ENCODE results near the gene GAB4. TPM values are rescaled to one million over a fixed set of nuclear protein-coding genes. Genes with fewer than 3 reads are reported as not detected.
"Not testable (repeated sequence)": the region's sequence is repeated elsewhere in the genome, so short reads cannot be mapped to it uniquely, and the experiment has no call there.

Gene GAB4
- total RNA-seq, 1 experiment from 2014 or later: not detected

DNA sequence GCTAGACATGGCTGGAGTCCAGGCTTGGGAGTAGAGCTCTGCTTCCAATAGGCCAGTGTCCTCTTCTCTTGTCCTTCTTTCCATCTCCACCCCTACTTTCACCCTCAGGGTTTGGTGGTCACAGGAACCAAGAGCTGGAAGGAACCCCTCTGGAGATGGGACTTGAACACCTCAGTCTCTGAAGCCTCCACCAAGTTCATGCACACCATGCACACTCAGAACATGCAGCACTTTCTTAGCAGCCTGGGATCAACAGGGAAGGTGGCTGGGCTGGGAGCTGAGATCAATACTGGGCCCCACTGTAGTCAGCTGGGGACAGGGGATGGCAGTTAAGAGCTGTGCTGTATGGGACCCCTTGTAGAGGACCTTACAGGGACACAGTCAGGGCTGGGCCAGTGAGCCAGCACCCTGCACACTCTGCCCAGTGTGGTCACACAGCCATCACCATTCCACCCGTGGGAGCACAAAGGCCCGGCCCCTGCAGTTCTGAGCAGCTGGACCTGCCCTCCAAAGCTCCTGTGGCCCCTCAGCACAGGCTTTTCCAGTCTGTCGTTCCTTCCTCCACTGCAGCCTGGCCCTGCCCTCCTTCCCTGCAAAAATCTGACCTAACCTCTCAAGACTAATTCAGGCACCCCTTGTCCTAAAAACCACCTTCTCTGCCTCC is 47.7 kb downstream of the GAB4 start:
- DNase-seq (ENCODE audit: low read depth): no peak

DNA sequence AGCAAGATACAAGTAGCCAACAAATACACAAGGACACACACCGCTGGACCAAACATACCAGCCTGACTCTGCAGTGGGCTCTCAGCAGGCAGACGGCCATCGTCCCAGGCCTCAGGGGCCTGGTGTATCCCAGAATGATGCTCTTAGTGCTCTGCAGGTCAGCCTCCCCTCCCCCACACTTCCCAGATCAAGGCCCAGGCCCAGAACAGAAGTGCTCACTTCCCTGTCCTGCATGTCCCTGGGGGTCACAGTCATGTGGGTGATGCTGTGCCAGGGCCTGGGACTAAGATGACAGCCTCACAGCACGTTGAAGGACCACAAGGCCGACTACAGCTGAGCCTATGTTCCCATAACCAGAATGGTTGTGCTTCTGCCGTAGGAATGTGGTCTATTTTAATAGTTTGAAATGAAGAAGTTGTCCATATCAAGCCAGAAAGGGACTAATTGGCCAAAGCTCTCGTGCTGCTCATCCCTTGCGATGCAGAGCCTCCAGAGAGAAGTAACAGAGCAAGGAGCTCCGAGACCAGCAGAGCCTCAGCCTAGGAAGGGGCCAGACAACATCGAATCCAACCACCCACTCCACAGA is 48.6 kb downstream of the GAB4 start:
- no peak for DNase-seq (ENCODE audit: low read depth)

DNA sequence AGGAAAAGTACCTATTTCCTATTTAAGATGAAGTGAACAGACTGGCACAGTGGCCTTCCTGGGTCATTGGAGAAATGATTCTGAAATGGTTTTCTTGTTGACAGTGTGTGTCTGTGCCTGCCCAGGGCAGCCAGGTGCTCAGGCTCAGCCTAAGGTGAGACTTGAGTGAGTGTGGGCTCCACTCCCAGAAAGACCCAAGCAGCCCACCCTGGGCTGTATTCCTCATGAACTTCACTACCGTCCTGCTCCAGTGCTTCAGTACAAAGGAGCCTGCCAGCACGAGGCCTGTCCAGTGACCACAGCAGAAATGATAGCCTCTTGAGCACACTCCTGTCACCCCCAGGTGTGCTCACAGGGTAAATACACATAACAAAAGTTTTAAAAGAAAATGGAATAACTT is 49.5 kb downstream of the GAB4 start:
- no peak for DNase-seq (ENCODE audit: low read depth)

DNA sequence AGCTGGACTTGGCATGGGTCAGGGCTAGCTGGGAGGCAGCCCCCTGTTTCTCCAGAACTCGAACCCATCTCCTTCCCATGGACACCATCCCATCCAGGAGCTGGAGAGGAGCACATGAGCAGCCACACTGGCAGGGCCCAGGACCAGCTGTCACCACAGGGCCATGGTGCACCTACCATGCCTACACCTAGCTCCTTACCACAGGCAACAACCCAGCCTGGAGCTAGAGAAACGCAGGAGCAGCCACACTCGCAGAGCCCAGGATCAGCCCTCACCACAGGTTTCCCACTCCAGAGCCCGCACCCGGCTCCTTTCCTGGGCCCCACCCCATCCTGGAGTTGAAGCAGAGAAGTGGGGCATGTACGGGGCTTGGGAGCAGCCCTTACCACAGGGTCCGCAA is 50.2 kb downstream of the GAB4 start:
- DNase-seq (ENCODE audit: low read depth): no peak

DNA sequence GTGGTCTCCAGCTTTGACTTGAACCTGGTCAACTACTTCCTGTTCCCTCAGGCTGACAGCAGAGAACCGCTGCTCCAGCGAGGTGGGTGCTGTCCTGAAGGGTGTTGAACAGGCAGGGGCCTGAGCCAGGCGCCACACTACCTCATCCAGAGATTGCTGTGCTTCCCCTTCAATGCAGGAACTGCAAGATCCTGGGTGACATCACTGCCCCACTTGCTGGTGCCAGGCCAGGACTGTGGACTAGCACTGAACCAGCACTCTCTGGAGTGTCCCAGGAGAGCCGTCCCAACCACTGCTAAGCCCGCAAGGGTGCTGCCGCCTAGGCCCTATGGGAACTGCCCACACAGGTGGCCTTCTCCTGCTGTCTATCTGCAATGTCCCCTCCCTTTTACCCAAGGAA is 51.7 kb downstream of the GAB4 start:
- no peak for DNase-seq (ENCODE audit: low read depth)

DNA sequence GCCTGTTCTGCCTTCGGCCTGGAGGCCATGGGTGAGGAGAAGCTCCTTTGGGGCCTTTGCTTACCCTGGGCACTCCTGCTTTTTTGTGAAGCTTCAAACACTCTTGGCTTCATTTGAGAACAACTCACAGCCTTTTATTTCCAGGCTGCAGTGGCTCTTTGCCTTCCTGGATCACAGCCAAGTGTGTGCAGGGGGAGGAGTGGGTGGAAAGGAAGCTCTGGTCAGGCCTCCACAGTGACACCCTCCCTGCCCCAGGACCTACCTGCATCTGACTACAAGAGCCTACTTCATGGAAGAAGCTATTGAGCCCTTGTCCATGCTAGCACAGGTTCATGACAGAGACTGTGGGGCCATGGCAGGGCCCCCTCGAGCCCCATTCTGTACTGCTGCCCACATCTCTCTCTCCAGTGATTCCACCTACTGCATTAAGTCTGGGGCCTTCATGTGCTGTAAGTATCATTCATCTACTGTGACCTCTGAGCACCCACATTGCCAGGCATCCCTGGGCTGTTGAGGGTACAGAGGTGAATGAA is 52.3 kb downstream of the GAB4 start:
- DNase-seq (ENCODE audit: low read depth): no peak

DNA sequence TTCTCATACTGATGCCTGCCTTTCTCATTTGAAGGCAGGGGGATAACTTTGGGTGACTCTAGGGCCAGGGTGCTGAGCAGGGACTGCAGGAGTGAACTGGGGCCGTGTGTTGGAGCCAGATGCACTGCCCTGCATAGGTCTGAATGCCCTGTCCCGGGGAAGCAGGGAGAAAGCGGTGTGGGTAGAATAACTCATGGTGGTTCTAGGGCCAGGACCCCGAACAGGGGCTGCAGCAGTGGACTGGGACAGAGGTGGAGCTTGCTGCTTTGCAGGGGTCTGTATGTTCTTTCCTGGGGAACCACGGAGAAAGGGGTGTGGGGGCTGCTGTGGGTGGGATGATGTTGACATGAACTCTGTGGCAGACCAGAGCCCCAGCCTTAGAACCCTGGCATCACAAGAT is 52.9 kb downstream of the GAB4 start:
- no peak for DNase-seq (ENCODE audit: low read depth)

DNA sequence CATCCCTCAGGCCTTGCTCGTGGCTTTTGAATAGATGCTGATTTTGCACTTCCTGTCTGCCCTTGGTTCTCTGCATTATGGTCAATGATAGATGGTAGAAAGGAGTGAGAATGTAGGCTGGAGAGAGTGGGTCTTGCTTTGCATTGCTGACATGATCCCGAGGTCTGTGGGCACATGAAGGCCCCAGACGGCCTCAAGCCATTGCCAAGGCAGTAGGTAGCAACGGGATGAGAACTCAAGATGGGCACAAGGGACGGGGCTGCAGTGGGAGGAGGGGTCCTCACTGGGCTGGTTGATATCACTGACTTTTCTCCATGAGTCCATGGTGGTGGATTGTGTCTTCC is 54.0 kb downstream of the GAB4 start:
- DNase-seq (ENCODE audit: low read depth): no peak

DNA sequence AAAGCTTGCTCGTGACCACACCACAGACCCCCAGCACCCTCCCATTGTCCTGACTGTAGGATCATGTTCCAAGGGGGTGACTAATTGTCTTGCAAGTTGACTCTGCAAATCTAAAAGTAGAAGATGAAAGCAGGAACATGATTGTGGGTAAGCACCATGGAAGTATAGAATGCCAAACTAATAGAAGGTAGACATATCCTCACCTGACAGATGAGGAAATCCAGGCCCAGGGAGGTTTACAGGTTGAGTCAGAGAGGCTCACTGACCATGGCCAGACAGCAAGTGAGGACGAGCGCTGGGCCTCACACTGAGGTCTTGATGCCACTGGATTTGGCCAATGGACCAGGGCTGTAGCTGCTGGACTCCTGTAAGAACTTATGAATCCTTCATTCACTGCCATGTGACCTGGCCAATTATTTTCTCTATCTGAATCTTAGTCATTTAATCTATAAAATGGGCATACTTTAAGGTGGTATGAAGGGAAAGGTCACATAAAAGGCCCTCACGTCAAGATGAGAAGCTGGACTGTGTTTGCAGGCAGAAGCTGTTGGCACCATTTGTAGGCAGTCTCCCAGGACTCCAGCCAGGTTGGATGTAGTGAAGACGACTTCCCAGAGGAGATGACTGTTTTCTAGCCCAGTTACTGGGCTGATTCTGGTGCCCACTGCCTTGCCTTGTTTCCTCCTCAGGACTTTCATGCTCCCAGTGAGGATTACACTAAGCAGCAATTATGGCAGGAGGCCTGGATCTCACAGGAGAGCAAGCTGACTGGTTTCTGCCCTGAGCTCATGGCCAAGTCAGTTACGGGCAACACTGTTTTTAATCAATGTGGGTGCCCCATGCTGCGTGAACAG is 54.6 kb downstream of the GAB4 start:
- DNase-seq (ENCODE audit: low read depth): no peak

DNA sequence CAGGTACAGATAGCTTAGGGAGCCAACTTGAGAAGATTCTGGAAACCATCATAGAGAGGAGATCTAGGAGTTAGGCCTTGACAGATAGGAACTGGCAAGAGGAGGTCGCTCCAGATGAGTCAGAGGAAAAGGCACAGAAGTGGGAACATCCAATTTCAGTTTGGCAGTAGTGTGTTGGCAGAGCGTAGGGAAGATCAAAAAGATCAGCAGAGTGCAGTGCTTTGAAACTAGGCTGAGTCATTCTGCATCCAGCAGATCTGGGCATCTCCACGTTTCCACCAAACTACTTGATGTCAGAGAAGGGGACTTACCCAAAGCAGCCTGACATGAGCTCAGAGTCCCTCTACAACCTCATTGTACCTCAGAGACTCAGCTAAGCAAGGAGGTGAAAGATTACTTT is 58.5 kb downstream of the GAB4 start:
- DNase-seq (ENCODE audit: low read depth): peak; percentile 1

DNA sequence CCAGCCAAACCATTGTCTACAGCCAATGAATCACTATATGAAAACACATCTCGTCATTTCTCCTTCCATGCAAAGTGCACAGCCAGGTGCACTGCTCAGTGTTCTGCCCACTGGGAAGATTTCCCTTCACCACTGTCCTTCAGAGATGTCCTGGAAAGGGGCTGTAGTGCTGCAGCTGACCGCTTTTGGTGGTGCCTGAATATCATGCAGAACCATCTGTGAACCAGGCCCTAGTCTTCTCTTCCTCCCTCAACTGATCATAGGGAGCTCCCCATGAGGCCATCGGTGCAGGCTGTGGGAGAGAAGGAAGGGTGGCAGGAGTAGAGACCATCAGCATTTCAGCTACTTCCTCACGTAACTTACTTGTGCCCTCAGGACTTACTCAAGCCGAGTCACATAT is 70.2 kb downstream of the GAB4 start:
- no peak for DNase-seq (ENCODE audit: low read depth)

DNA sequence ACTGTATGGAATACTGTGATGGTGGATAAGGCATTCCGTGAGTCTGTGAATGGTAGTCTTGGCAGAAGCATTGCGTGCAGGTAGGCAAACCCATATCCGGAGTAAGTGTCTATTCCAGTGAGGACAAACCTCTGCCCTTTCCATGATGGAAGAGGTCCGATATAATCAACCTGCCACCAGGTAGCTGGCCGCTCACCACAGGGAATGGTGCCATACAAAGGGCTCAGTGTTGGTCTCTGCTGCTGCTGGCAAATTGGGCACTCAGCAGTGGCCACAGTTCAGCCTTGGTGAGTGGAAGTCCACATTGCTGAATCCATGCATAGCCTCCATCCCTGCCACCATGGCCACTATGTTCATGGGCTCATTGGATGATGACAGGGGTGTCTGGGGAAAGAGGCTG is 70.8 kb downstream of the GAB4 start:
- not testable (repeated sequence) for DNase-seq (ENCODE audit: low read depth)

DNA sequence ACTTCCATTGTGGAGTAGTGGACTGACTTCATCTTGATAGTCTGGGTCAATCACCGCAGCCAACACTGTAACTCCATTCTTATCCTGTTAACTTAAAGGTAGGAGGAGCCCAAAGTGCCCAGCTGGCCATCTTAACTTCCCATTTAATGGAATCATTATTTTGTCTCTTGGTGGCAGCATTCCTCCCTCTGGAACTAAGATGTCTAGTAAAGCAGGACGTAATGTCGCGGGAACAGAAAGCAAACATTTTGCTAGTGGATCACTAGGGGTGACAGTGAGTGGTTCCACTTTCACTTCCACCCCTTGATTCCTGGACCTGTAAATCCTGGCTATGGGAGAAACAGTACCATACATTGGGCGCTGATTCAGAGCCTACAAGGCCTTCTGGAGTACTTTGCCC is 71.4 kb downstream of the GAB4 start:
- no peak for DNase-seq (ENCODE audit: low read depth)

DNA sequence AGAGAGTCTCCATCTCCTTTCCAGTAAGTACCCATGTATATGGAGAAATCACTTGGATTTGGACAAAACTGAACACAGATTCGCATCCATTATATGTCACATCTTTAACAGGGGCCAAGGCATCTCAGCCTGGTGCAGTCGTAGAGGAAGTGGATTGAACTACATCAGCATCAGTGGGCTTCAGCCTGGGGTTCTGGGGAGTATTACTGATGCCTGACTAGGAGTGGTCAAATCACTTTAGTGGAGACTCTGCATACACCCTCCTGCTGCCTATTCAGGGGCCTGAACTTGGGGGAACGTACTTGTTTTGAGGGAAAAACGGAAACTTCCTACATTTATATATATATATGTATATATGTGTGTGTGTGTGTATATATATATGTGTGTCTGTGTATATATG is 72.8 kb downstream of the GAB4 start:
- DNase-seq (ENCODE audit: low read depth): no peak

DNA sequence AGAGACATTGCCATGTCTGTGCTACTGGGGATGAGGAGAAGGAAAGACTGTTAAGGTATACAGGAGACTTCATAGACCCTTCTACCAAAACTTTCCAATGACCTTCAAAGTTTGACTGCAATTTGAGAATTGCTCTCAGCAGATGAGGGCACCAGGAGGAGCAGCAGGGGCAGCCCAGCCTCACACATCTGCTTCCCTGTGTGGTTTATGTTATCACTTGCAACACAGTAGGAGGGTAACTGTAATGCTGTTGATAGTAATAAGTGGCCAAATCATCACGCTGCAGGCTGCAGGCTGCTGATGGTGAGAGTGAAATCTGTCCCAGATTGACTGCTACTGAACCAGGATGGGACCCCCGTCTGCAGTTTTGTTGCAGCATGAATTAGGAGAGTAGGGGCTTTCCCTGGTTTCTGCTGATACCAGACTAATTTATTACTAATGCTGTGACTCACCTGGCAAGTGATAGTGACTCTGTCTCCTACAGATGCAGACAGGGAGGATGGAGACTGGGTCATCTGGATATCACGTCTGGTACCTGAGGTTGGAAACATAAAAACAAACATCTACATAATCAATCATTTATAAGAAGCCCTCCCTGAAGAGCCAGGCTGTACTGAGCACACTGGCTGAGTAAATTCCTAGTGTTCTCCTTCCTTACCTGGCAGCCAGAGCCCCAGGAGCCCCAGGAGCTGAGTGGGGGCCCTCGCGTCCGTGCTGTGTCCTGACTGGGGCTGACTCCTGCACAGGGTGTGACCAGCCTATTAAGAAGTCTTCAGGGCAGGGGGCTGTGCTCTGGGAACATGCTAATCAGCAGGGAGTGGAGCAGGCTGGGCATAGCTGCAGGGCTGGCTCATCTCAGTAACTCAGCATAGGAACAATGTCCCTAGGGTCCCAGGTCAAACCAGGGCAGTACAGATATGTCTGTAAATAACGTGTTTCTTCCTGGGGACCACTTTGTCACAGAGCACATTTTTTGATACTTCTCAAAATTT is 74.4 kb downstream of the GAB4 start:
- no peak for DNase-seq (ENCODE audit: low read depth)

DNA sequence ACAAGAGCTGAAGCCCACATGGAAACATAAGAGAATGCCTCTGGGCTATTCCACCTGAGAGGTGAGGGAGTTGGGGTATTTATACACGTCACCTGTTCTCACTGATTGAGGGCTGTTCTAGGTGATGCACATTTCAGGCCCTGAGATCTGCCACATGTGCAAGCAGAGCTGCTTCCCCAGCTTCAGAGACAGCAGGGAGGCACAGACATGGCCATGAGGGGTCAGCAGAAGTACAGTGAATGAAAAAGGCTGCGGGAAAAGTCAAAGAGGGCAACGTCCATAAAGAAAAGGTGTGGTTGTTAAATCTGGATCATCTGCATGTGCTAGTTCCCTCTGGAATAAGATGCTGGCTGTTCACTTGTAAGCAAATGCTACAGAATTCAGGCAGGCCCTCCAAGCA is 75.4 kb downstream of the GAB4 start:
- no peak for DNase-seq (ENCODE audit: low read depth)

DNA sequence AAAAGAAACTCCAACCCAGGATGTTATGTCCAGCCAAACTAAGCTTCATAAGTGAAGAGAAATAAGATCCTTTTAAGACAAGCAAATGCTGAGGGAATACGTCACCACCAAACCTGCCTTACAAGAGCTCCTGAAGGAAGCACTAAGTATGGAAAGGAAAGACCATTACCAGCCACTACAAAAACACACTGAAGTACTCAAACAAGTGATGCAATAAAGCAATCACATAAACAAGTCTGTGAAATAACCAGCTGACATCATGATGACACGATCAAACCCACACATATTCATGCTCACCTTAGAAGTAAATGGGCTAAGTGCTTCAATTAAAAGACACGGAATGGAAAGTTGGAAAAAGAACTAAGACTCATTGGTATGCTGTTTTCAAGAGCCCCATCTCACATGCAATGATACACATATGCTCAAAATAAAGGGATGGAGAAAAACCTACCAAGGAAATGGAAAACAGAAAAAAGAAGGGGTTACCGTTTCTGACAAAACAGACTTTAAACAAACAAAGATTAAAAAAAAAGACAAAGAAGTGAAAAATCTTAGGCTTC is 82.5 kb downstream of the GAB4 start:
- DNase-seq (ENCODE audit: low read depth): no peak

DNA sequence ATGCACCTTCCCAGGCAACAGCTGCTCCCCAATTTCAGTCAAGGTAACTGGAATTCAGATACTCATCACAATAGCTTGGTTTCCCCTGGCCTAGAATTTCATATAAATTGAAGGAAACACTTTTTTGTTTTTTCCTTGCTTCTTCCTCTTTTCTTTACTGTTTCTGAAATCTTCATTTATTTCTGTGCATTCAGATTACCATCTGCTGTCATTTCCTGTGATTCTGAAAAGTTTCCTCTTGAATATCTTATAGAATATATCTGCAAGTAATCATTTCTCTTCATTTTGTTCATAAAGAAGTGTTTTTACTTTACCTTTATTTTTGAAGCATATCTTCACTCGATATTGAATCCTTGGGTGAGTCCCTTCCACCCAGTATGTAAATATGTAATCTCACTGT is 85.3 kb downstream of the GAB4 start:
- no peak for DNase-seq (ENCODE audit: low read depth)

DNA sequence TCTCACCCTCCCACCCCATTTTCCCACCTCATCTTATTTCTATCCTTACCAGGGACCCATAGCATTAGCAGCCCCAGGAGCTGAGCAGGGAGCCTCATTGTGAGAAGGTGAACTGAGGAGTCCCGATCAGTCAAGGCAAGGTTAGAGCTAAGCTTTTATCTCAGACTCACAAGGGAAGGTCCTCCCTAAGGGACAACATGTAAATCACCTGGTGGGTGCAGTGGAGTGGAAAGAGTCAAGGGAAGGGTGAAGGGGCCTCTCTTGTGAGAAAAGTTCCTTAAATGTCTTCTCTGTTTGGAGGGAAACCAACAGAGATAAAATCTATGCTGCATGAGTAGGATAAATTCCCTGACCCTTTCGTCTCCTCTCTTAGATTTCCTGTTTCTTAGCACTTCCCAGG is 85.9 kb downstream of the GAB4 start:
- no peak for DNase-seq (ENCODE audit: low read depth)

DNA sequence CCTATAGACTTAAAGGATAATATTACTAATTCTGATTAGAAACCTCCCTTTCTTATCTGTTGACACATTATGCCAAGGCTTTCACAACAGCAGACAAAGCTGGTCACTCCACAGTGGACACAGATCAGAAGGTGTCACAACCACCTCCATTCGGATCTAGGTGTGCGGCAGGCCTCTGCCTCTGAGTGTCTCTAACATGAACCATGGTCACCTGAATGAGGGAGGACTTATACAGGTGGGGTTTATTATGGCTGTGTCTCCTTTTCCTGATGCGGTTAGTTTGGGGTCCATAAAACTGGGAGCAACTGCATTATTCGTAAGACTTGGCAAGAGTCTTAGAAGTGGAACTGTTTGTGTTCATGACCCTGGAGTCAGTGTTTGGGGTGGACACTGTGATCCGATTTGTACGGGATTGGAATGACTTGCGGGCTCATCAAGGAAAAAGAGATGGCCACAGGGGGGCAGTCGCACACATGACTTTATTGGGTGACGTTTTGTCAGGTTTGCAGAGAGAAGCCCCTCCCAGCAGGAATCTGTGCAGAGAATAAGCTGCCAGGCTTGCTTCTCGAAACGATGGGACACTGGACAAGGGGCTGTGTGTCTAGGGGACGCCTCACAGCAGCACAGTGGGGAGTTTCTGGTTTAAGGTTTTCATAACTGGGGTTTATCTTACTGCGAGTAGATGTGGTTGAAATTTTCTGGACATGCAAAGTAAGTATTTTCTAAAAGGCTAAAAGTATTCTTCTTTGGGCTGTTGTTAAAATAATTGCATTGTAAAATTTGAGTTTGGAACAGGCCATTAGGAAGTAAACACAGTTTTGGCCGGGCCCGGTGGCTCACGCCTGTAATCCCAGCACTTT is 90.6 kb downstream of the GAB4 start:
- DNase-seq (ENCODE audit: low read depth): peak; percentile 26
